Left renal pelvis (tissue), 4 donors: ENCODE data around the gene GLT8D2. TPM values are rescaled to one million over a fixed set of nuclear protein-coding genes. Genes with fewer than 3 reads are reported as not detected.
"Not testable (repeated sequence)": the region's sequence is repeated elsewhere in the genome, so short reads cannot be mapped to it uniquely, and the experiment has no call there.

Source experiments
- DNase-seq, 4 donors: peaks; one replicate each; pipeline ENCODE4 v3.0.0-alpha.2; 2013; ENCODE audit warnings: low read depth in 4 of 4, low spot score in 3 of 4
- polyA plus RNA-seq, 4 donors: library from polyadenylated mRNA; unstranded; fragments of 120-200 nt; gene quantifications; one replicate each; pipeline ENCODE4 v1.2.1, GENCODE V29; 2013; ENCODE audit not compliant: insufficient read length in 4 of 4

Gene GLT8D2
- polyA plus RNA-seq, 4 donors = 13.7 to 89.8 (median 16.7) TPM

- no peak for DNase-seq
Measured at GRCh38 chr12:104054681-104055346, 4.8 kb upstream of the GLT8D2 start.

- DNase-seq = no peak
Measured at GRCh38 chr12:104050436-104050835, 449 bp upstream of the GLT8D2 start.

- DNase-seq = no peak
Measured at GRCh38 chr12:104049278-104049902, 597 bp downstream of the GLT8D2 start.

- DNase-seq = no peak
Measured at GRCh38 chr12:104048811-104049210, 1.2 kb downstream of the GLT8D2 start.

GRCh38 chr12:104048162-104048561, 1.8 kb downstream of the GLT8D2 start:
- DNase-seq = no peak

- no peak for DNase-seq
Measured at GRCh38 chr12:104046306-104046705, 3.7 kb downstream of the GLT8D2 start.

GRCh38 chr12:104044158-104044557, 5.8 kb downstream of the GLT8D2 start:
- no peak for DNase-seq

GRCh38 chr12:104042580-104042979, 7.4 kb downstream of the GLT8D2 start:
- DNase-seq = no peak

- not testable (repeated sequence) for DNase-seq
Measured at GRCh38 chr12:104039769-104040168, 10.2 kb downstream of the GLT8D2 start.

- not testable (repeated sequence) for DNase-seq
Measured at GRCh38 chr12:104036143-104036542, 13.8 kb downstream of the GLT8D2 start.

- DNase-seq = not testable (repeated sequence)
Measured at GRCh38 chr12:104030596-104030995, 19.4 kb downstream of the GLT8D2 start.

GRCh38 chr12:104026841-104027599, 23.0 kb downstream of the GLT8D2 start:
- no peak for DNase-seq

GRCh38 chr12:104025771-104026170, 24.2 kb downstream of the GLT8D2 start:
- no peak for DNase-seq

- no peak for DNase-seq
Measured at GRCh38 chr12:104024348-104024747, 25.6 kb downstream of the GLT8D2 start.

- DNase-seq = no peak
Measured at GRCh38 chr12:104023710-104024109, 26.3 kb downstream of the GLT8D2 start.

- no peak for DNase-seq
Measured at GRCh38 chr12:104022786-104023185, 27.2 kb downstream of the GLT8D2 start.

- not testable (repeated sequence) for DNase-seq
Measured at GRCh38 chr12:104021862-104022261, 28.1 kb downstream of the GLT8D2 start.

GRCh38 chr12:104012331-104012730, 37.7 kb downstream of the GLT8D2 start:
- no peak for DNase-seq

- no peak for DNase-seq
Measured at GRCh38 chr12:104011253-104011652, 38.7 kb downstream of the GLT8D2 start.

GRCh38 chr12:104010606-104011169, 39.3 kb downstream of the GLT8D2 start:
- DNase-seq = no peak

GRCh38 chr12:104010121-104010520, 39.9 kb downstream of the GLT8D2 start:
- no peak for DNase-seq
